ENCODE data around the gene RGL3.
A peak's percentile ranks its signal among the peaks of the same experiment; 100 is the strongest.
"Not testable (repeated sequence)": the region's sequence is repeated elsewhere in the genome, so short reads cannot be mapped to it uniquely, and the experiment has no call there.

RGL3 gene

DNA sequence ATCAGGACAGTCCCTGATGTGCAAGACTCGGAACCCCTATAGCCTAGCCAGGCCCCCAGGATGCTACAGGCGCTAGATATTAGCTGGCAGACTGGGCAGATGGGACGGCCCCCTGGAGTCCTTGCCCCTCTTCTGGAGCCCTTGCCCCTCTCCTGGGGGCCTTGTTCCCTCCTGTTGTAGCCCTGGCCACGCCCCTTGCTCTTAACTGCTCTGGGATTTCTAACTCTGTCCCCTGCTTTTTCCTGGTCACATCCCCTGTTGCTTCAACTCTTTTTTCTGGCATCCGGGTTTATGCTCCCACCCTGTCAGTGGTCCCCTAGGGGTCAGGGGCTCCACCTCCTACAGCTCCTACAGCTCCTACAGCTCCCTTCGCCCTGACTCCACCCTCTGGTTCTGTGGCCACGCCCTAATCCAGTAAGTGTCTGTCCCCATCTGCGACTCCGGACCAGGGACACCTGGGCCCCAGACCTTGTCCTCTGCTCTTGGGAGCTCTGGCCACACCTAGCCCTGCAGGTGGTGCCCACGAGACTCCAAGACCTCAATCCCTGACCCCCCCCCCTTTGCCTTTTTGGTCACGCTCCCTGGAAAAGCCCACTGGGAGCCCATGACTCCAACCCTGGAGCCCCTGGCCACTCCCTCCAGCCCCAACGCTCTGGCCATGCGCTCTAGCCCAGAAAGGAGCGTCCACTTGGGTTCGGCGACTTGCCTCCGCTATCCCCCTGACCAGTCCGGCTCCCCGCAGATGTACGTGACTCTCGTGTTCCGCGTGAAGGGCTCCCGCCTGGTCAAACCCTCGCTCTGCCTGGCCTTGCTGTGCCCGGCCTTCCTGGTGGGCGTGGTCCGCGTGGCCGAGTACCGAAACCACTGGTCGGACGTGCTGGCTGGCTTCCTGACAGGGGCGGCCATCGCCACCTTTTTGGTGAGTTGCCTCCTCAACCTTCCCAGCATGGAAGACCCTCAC, 57.1 kb downstream of the RGL3 start:
- Histone ChIP-seq H3K4me3 (ENCODE audit: insufficient read length, low read depth) (no peak overlapping the region), H3K4me1 (ENCODE audit: insufficient read depth, insufficient read length) (peaks cover 14% of the 10 kb centered on the region), H3K36me3 (ENCODE audit: insufficient read depth, insufficient read length, low read length) (peaks cover 18% of the 10 kb centered on the region), H3K9me3 (ENCODE audit: insufficient read depth, low read length) (no peaks in the 10 kb centered on the region), H3K9ac (ENCODE audit: insufficient read length, low read depth) (no peak overlapping the region), H3K27me3 (ENCODE audit: insufficient read depth, insufficient read length) (no peaks in the 10 kb centered on the region)
- no peak for DNase-seq (ENCODE audit: low read depth, low spot score)
- no peak for TF ChIP-seq YY1 (IDR thresholded peaks at IDR 0.05; ENCODE audit: insufficient read depth, insufficient read length)
- TF ChIP-seq SUZ12 (IDR thresholded peaks at IDR 0.05; ENCODE audit: extremely low read depth, insufficient read depth, insufficient read length), result no peak
- TF ChIP-seq ZNF274 (IDR thresholded peaks at IDR 0.05; ENCODE audit: low read depth, low read length), result no peak

DNA sequence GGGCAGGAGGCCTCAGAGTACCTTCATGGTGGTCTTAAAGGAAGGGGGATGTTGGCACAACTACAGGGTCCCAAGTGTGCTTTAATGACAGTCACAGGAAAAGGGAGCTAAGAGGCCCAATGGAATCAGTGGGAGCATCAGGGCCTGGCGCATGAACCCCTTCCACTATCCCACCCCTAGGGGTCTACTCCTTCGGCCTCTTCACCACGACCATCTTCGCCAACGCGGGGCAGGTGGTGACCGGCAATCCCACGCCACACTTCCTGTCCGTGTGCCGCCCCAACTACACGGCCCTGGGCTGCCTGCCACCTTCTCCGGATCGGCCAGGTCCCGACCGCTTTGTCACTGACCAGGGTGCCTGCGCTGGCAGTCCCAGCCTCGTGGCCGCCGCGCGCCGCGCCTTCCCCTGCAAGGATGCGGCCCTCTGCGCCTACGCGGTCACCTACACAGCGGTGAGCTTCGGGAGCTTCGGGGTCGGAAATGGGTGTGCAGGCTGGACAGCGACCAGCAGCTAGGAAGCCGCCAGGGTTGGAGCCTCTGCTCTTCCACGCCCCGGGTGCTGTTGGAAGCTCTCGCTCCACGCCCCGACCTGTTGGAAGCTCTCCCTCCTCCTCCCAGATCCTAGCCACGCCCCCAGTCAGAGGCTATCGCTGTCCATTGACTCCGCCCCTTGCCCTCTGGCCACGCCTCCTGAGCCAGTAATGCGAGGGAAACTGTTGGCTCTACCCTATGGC, 57.9 kb downstream of the RGL3 start:
- Histone ChIP-seq H3K9ac (ENCODE audit: insufficient read length, low read depth) (no peak overlapping the region), H3K36me3 (ENCODE audit: insufficient read depth, insufficient read length, low read length) (peaks cover 18% of the 10 kb centered on the region), H3K4me1 (ENCODE audit: insufficient read depth, insufficient read length) (peaks cover 18% of the 10 kb centered on the region), H3K4me3 (ENCODE audit: insufficient read length, low read depth) (no peak overlapping the region), H3K27me3 (ENCODE audit: insufficient read depth, insufficient read length) (peaks cover 4% of the 10 kb centered on the region), H3K9me3 (ENCODE audit: insufficient read depth, low read length) (no peaks in the 10 kb centered on the region)
- no peak for TF ChIP-seq SUZ12 (IDR thresholded peaks at IDR 0.05; ENCODE audit: extremely low read depth, insufficient read depth, insufficient read length)
- no peak for TF ChIP-seq ZNF274 (IDR thresholded peaks at IDR 0.05; ENCODE audit: low read depth, low read length)
- TF ChIP-seq YY1 (IDR thresholded peaks at IDR 0.05; ENCODE audit: insufficient read depth, insufficient read length), result no peak
- no peak for DNase-seq (ENCODE audit: low read depth, low spot score)

DNA sequence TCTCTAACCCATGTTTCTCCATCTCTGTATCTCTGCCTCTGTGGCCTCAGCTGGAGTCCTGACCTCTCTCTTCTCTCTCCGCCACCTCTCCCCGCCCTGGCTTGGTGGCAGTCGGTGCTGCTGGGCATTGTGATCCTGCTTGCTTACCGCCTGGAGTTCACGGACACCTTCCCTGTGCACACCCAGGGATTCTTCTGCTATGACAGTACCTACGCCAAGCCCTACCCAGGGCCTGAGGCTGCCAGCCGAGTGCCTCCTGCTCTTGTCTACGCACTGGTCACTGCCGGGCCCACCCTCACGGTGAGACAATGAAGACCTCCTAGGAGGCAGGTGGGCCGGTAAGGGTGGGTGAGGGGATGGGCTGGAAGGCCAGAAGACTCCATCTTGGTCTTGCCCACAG, 59.7 kb downstream of the RGL3 start:
- Histone ChIP-seq H3K4me3 (ENCODE audit: insufficient read length, low read depth) (no peak overlapping the region), H3K9ac (ENCODE audit: insufficient read length, low read depth) (no peak overlapping the region), H3K27me3 (ENCODE audit: insufficient read depth, insufficient read length) (peaks cover 10% of the 10 kb centered on the region), H3K36me3 (ENCODE audit: insufficient read depth, insufficient read length, low read length) (peaks cover 8% of the 10 kb centered on the region), H3K4me1 (ENCODE audit: insufficient read depth, insufficient read length) (peaks cover 24% of the 10 kb centered on the region), H3K9me3 (ENCODE audit: insufficient read depth, low read length) (no peaks in the 10 kb centered on the region)
- DNase-seq (ENCODE audit: low read depth, low spot score), result no peak
- TF ChIP-seq ZNF274 (IDR thresholded peaks at IDR 0.05; ENCODE audit: low read depth, low read length), result no peak

DNA sequence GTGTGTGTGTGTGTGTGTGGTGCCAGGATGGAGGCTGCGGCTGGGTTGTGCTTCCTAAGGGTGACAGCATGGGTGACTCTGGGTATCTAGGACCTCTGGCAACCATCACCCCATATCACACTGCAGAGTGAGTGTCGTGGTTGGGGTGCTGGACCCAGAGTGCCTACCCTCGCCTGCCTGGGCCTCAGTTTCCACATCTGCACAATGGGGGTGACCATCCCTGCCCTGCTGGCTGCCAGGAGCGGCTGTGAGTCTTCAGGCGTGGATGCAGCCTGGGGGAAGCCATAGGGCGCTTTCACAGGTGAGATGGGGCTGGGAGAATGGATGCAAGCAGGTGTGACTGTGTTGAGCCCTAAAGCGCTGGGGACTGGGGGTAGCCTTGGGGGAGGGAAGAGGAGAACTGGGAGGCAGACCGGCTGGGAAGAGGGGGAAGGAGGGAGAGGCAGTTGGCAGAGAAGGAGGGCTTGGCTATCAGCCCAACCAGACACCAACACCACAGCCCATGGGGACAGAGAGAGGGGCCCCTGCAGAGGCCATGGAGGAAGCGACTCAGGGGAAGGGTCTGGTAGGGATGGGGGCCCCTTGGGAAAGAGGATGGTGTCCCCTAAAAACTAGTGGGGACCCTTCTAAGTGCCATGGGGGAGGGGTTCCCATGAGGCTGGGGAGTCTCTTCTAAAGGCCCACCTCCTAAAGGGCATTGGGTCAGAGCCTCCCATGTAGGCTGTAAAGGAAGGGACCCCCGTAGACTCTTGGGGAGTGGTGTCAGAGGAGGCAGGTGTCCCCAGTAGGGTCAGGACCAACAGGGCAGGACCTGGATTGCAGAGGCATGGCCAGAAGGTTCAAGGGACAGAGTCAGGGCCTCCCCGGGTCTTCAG, 62.2 kb downstream of the RGL3 start:
- no peak overlapping the region for H3K4me3 ChIP-seq (ENCODE audit: insufficient read length, low read depth)

DNA sequence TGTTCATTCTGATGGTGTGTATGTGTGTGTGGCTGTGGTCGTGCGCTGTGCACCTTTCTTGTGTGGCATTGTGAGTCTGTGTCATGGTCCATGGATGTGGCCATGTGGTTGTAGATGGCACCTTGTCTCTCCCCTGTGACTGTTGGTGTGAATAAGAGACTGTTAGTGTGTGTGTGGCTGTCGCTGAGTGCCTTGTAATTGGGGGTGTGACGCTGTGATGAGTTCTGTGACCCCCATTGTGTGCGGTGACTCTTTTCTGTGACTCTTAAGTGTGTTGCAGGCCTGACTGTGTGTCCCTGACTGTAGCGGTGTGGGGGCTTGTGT, 63.1 kb downstream of the RGL3 start:
- Histone ChIP-seq H3K9ac (ENCODE audit: insufficient read length, low read depth) (no peak overlapping the region), H3K27me3 (ENCODE audit: insufficient read depth, insufficient read length) (peaks cover 10% of the 10 kb centered on the region), H3K4me1 (ENCODE audit: insufficient read depth, insufficient read length) (peaks cover 13% of the 10 kb centered on the region), H3K9me3 (ENCODE audit: insufficient read depth, low read length) (no peaks in the 10 kb centered on the region), H3K4me3 (ENCODE audit: insufficient read length, low read depth) (peak overlapping the region; percentile 36), H3K36me3 (ENCODE audit: insufficient read depth, insufficient read length, low read length) (peaks cover 4% of the 10 kb centered on the region)
- no peak for TF ChIP-seq YY1 (IDR thresholded peaks at IDR 0.05; ENCODE audit: insufficient read depth, insufficient read length)
- TF ChIP-seq SUZ12 (IDR thresholded peaks at IDR 0.05; ENCODE audit: extremely low read depth, insufficient read depth, insufficient read length), result no peak
- TF ChIP-seq ZNF274 (IDR thresholded peaks at IDR 0.05; ENCODE audit: low read depth, low read length), result no peak
- DNase-seq (ENCODE audit: low read depth, low spot score), result no peak

More for the DNA sequence above, 62.2 kb downstream of the RGL3 start:
- TF ChIP-seq YY1 (IDR thresholded peaks at IDR 0.05; ENCODE audit: insufficient read depth, insufficient read length) (no peak), ZNF274 (IDR thresholded peaks at IDR 0.05; ENCODE audit: low read depth, low read length) (no peak), SUZ12 (IDR thresholded peaks at IDR 0.05; ENCODE audit: extremely low read depth, insufficient read depth, insufficient read length) (no peak)
- Histone ChIP-seq H3K9ac (ENCODE audit: insufficient read length, low read depth) (no peak overlapping the region), H3K4me1 (ENCODE audit: insufficient read depth, insufficient read length) (peaks cover 18% of the 10 kb centered on the region), H3K9me3 (ENCODE audit: insufficient read depth, low read length) (no peaks in the 10 kb centered on the region), H3K36me3 (ENCODE audit: insufficient read depth, insufficient read length, low read length) (peaks cover 4% of the 10 kb centered on the region), H3K27me3 (ENCODE audit: insufficient read depth, insufficient read length) (peaks cover 10% of the 10 kb centered on the region)
- DNase-seq (ENCODE audit: low read depth, low spot score), result no peak

DNA sequence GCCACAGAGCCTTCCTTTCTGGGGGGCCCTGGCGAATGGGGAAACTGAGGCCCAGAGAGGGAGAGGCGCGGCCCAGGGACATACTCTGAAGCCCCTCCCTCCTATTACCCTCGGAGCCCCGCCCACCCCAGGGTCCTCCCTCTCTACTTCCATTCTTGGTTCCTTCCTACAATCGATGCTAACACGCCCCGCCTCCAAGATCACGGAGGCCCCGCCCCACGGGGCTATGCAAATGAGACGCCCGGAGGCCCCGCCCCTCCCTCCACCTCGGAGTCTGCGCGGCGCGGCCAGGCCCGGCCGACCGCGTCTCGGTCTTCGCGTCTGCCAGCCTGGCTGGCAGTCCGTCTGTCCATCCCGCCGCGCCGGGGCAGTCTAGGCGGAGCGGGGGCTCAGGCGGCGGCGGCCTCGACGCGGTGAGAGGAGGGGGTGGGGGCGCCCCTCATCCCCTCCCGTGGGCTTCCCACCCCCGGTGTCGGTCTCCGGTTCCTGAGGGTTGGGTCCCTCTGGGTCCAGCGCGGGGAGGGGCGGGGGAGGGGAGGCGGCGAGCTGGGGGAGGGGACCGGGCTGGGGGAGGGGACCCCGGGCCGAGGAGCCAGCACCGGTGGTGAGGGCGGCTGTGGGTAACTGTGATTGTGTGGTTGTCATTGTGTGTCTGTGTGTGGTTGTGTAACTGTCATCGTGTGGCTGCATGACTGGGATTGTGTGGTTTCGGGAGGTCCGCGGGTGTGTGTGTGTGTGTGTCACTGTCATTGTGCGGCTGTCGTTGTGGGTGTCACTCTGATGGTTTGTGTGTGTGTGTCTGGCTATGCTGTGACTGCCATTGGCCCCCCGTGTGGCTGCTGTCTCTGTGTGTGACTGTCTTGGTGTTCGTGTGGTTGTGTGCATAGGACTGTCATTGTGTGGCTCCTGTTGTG, 63.7 kb downstream of the RGL3 start, which contains the start of gene PLPPR2:
Gene PLPPR2 (plus strand): TSS at position 273 of the 914 bp plus-strand sequence. CDS start 2,242 bp downstream, outside the sequence.
- TF ChIP-seq YY1 (IDR thresholded peaks at IDR 0.05; ENCODE audit: insufficient read depth, insufficient read length) (no peak), ZNF274 (IDR thresholded peaks at IDR 0.05; ENCODE audit: low read depth, low read length) (no peak), SUZ12 (IDR thresholded peaks at IDR 0.05; ENCODE audit: extremely low read depth, insufficient read depth, insufficient read length) (no peak)
- peaks cover 12% of the 10 kb centered on the region for H3K4me1 ChIP-seq (ENCODE audit: insufficient read depth, insufficient read length)
- H3K4me3 ChIP-seq (ENCODE audit: insufficient read length, low read depth), result peak within 1 kb of the TSS; percentile 36
- H3K36me3 ChIP-seq (ENCODE audit: insufficient read depth, insufficient read length, low read length), result peaks cover 4% of the 10 kb centered on the region
- H3K9ac ChIP-seq (ENCODE audit: insufficient read length, low read depth), result no peak within 1 kb of the TSS
- peak; percentile 92 for DNase-seq (ENCODE audit: low read depth, low spot score)
- peaks cover 10% of the 10 kb centered on the region for H3K27me3 ChIP-seq (ENCODE audit: insufficient read depth, insufficient read length)
- no peaks in the 10 kb centered on the region for H3K9me3 ChIP-seq (ENCODE audit: insufficient read depth, low read length)

DNA sequence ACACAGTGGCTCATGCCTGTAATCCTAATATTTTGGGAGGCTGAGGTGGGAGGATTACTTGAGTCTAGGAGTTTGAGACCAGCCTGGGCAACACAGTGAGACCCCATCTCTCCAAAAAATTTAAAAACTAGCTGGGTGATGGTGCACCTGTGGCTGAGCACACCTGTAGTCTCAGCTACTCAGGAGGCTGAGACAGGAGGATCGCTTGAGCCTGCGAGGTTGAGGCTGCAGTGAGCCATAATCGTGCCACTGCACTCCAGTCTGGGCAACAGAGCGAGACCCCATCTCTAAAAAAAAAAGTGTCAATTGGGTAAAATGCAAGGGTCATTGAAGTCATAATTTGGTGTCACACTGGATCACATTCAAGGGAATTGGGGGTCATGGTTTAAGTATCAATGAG, 65.0 kb downstream of the RGL3 start:
- Histone ChIP-seq H3K27me3 (ENCODE audit: insufficient read depth, insufficient read length) (peaks cover 10% of the 10 kb centered on the region), H3K4me1 (ENCODE audit: insufficient read depth, insufficient read length) (peaks cover 12% of the 10 kb centered on the region)
- H3K9me3 ChIP-seq (ENCODE audit: insufficient read depth, low read length); DNase-seq (ENCODE audit: low read depth, low spot score); H3K9ac ChIP-seq (ENCODE audit: insufficient read length, low read depth); H3K36me3 ChIP-seq (ENCODE audit: insufficient read depth, insufficient read length, low read length); H3K4me3 ChIP-seq (ENCODE audit: insufficient read length, low read depth): not testable (repeated sequence)

Data from NT2/D1 (cell line).